ENCODE data around the gene LRRC3B.

DNA sequence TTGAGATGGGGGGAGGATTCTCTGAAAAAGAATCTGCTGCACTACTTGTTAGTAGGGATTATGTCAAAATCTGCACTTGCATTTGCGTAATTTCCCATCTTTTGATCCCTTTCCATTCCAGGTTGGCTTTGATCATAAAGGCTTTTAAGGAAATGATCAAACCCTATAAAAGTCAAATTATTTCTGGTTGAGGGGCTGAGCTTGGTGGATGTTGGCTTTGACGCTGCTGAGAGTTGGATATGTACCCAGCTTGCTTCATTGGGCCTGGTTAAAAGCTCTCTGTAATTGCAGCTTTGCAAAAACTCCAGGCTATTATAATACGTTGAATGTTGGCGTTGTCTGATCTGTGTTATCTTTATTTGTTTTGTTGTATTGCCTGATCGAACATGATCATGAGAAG lies 12.0 kb downstream of the LRRC3B start:
- TF ChIP-seq, protein P1, sequence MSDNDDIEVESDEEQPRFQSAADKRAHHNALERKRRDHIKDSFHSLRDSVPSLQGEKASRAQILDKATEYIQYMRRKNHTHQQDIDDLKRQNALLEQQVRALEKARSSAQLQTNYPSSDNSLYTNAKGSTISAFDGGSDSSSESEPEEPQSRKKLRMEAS (IDR thresholded peaks at IDR 0.05) = no peak
- TF ChIP-seq, protein P2, sequence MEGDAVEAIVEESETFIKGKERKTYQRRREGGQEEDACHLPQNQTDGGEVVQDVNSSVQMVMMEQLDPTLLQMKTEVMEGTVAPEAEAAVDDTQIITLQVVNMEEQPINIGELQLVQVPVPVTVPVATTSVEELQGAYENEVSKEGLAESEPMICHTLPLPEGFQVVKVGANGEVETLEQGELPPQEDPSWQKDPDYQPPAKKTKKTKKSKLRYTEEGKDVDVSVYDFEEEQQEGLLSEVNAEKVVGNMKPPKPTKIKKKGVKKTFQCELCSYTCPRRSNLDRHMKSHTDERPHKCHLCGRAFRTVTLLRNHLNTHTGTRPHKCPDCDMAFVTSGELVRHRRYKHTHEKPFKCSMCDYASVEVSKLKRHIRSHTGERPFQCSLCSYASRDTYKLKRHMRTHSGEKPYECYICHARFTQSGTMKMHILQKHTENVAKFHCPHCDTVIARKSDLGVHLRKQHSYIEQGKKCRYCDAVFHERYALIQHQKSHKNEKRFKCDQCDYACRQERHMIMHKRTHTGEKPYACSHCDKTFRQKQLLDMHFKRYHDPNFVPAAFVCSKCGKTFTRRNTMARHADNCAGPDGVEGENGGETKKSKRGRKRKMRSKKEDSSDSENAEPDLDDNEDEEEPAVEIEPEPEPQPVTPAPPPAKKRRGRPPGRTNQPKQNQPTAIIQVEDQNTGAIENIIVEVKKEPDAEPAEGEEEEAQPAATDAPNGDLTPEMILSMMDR (IDR thresholded peaks at IDR 0.05; ENCODE audit: low read depth, low read length, missing input control) = no peak
